ENCODE measurements around the gene MAGEA10. TPM values are rescaled to one million over a fixed set of nuclear protein-coding genes. Genes with fewer than 3 reads are reported as not detected.

The MAGEA10 gene
- total and polyA plus RNA-seq, 2 experiments from 2014 or later: not detected

DNA sequence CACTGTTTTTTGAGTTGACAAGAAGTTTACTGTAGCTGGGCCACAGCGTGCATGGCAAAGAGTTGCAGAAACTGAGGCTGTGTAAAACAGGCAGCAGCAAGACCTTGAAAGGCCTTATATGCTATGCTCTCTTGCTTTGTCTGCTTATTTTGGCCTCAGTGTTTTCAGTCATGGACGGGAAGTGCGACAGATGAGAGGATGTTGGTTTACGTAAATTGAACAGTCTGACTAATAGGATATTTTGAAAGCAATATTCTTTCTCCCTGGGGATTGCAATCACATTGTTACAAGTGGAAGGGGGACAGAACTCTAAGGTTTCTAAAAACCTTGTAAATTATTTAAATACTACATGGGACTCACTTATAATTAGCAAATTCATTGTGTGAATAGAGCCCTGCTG, 32.2 kb upstream of the MAGEA10 start:
- 87% methylated on average over 4 of the region's 4 CpGs for WGBS (ENCODE audit: low lambda C conversion rate, missing lambda C conversion rate)
- H3K4me2 ChIP-seq: no peak overlapping the region
- DNase-seq (ENCODE audit: low spot score): no peak
- no peak overlapping the region for H3K27ac ChIP-seq
- H3K4me1 ChIP-seq (ENCODE audit: insufficient read depth): no peaks in the 10 kb centered on the region
- no peaks in the 10 kb centered on the region for H4K20me1 ChIP-seq (ENCODE audit: insufficient read depth, poor library complexity, severe bottlenecking)
- no peaks in the 10 kb centered on the region for H3K9me2 ChIP-seq (replicated peaks; ENCODE audit: insufficient read depth)
- no peaks in the 10 kb centered on the region for H3K9me3 ChIP-seq (ENCODE audit: low read depth)
- H3K27me3 ChIP-seq: no peaks in the 10 kb centered on the region
- no peaks in the 10 kb centered on the region for H3K79me2 ChIP-seq
- no peaks in the 10 kb centered on the region for H3K36me3 ChIP-seq (replicated peaks; ENCODE audit: insufficient read depth, low read depth)
- TF ChIP-seq, protein P1, sequence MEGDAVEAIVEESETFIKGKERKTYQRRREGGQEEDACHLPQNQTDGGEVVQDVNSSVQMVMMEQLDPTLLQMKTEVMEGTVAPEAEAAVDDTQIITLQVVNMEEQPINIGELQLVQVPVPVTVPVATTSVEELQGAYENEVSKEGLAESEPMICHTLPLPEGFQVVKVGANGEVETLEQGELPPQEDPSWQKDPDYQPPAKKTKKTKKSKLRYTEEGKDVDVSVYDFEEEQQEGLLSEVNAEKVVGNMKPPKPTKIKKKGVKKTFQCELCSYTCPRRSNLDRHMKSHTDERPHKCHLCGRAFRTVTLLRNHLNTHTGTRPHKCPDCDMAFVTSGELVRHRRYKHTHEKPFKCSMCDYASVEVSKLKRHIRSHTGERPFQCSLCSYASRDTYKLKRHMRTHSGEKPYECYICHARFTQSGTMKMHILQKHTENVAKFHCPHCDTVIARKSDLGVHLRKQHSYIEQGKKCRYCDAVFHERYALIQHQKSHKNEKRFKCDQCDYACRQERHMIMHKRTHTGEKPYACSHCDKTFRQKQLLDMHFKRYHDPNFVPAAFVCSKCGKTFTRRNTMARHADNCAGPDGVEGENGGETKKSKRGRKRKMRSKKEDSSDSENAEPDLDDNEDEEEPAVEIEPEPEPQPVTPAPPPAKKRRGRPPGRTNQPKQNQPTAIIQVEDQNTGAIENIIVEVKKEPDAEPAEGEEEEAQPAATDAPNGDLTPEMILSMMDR (IDR thresholded peaks at IDR 0.05; ENCODE audit: poor library complexity): no peak
- no peak for TF ChIP-seq EZH2 (IDR thresholded peaks at IDR 0.05; ENCODE audit: borderline replicate concordance)
- H2AFZ ChIP-seq: no peak overlapping the region
- H3K4me3 ChIP-seq: no peak overlapping the region

DNA sequence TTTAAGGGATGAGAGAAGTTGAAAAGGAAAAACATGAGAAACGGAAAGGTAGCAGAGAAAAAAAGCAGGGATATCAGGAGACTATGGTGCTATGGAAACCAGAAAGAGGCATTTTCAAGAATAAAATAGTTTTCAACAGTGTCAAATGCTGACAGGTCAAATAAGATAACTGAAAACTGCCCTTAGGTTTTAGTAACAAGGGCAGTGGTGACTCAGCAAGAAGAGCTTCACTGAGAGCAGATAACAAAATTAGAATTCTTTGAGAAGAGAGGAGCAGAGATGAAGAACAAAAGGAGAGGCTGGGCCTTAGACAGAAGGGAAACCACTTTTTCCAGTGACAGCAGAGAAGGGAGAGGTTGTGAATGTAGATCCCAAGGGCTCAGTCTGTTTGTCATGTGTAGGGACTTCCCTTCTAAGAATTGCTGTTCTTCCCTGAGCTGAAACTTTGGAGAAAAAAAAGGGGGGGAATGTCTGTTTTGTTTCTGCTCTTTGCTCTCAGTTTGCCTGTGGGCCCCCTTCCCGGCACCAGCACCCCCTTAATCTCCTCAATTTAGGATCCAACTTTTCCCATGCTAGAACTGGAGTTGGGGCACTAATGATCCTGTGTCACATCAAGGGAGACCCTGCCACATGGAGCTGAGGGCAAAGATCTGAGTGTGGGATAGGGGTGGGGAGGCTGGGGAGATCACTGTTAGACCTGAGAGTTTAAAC, 26.8 kb upstream of the MAGEA10 start:
- Histone ChIP-seq H3K9me3 (ENCODE audit: low read depth) (no peaks in the 10 kb centered on the region), H2AFZ (no peak overlapping the region), H4K20me1 (ENCODE audit: insufficient read depth, poor library complexity, severe bottlenecking) (no peaks in the 10 kb centered on the region), H3K4me2 (no peak overlapping the region), H3K79me2 (no peaks in the 10 kb centered on the region), H3K4me3 (no peak overlapping the region), H3K27ac (no peak overlapping the region), H3K4me1 (ENCODE audit: insufficient read depth) (no peaks in the 10 kb centered on the region), H3K27me3 (no peaks in the 10 kb centered on the region), H3K36me3 (replicated peaks; ENCODE audit: insufficient read depth, low read depth) (no peaks in the 10 kb centered on the region), H3K9me2 (replicated peaks; ENCODE audit: insufficient read depth) (no peaks in the 10 kb centered on the region)
- no peak for TF ChIP-seq EZH2 (IDR thresholded peaks at IDR 0.05; ENCODE audit: borderline replicate concordance)
- TF ChIP-seq, protein P1 (IDR thresholded peaks at IDR 0.05; ENCODE audit: poor library complexity): no peak
- TF ChIP-seq EZH2phosphoT487 (IDR thresholded peaks at IDR 0.05; ENCODE audit: low read depth, severe bottlenecking, unreplicated experiment): no peak
- whole genome bisulfite sequencing (ENCODE audit: low lambda C conversion rate, missing lambda C conversion rate): 73% methylated on average over 2 of the region's 2 CpGs
- DNase-seq (ENCODE audit: low spot score): no peak

DNA sequence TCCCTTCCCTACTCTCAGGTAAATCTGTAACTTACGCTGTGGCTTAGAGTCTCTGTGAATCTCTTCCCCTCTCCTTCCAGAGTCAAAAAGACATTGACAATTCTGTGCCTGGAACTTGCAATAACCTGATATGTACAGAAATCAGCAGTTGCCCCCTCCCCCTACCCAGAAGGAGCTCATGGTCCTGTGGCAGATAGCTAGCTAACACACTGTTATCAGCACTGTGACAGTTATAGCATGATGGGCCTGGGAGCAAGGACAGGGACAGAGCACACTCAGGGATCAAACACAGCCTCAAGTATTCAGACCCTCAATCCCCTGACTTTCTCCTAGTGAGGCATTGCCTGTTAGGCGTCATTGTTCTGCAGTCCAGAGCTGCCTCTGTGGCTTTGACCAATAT, 18.7 kb upstream of the MAGEA10 start:
- H3K27me3 ChIP-seq: no peaks in the 10 kb centered on the region
- no peak overlapping the region for H3K27ac ChIP-seq
- H3K36me3 ChIP-seq (replicated peaks; ENCODE audit: insufficient read depth, low read depth): no peaks in the 10 kb centered on the region
- no peak for DNase-seq (ENCODE audit: low spot score)
- H3K9me2 ChIP-seq (replicated peaks; ENCODE audit: insufficient read depth): no peaks in the 10 kb centered on the region
- no peaks in the 10 kb centered on the region for H3K4me1 ChIP-seq (ENCODE audit: insufficient read depth)
- H3K79me2 ChIP-seq: no peaks in the 10 kb centered on the region
- no peak overlapping the region for H2AFZ ChIP-seq
- TF ChIP-seq, protein P1 (IDR thresholded peaks at IDR 0.05; ENCODE audit: poor library complexity): no peak
- TF ChIP-seq EZH2 (IDR thresholded peaks at IDR 0.05; ENCODE audit: borderline replicate concordance): no peak
- TF ChIP-seq EZH2phosphoT487 (IDR thresholded peaks at IDR 0.05; ENCODE audit: low read depth, severe bottlenecking, unreplicated experiment): no peak
- H3K4me3 ChIP-seq: no peak overlapping the region
- WGBS (ENCODE audit: low lambda C conversion rate, missing lambda C conversion rate): 71% methylated on average over 2 of the region's 2 CpGs
- no peak overlapping the region for H3K4me2 ChIP-seq
- H4K20me1 ChIP-seq (ENCODE audit: insufficient read depth, poor library complexity, severe bottlenecking): no peaks in the 10 kb centered on the region
- no peaks in the 10 kb centered on the region for H3K9me3 ChIP-seq (ENCODE audit: low read depth)
